Naive thymus-derived CD8-positive, alpha-beta T cell (primary cell): ENCODE data around the gene METTL3. TPM values are rescaled to one million over a fixed set of nuclear protein-coding genes. Genes with fewer than 3 reads are reported as not detected.

ENCODE experiments used
- ATAC-seq, 2 donors: fragments of 150-1000 bp; cut with Tn5 transposase in 1 of 2; sonication (Bioruptor Pico), chemical (Tn5 transposase) in 1 of 2; 1 replicate in 1 of 2; 2 replicates in 1 of 2; pipeline ENCODE4 v1.10.0; 2021; ENCODE audit warnings: mild to moderate bottlenecking in 2 of 2, moderate library complexity in 2 of 2
- POLR2A ChIA-PET: fragments of 350-600 bp; sonication (Branson Sonifier 250); formaldehyde crosslinking; loops from one replicate; lab custom pipeline; 2021; ENCODE audit warnings: antibody characterized with exemption; lab: Charles Lee
- DNase-seq, 10 donors: peaks; one replicate each; pipeline versions ENCODE4 v3.0.0 to v3.0.0-alpha.2; 2020 to 2022
- H3K27ac Mint-ChIP-seq, 10 donors: one replicate each; pipeline ENCODE4 v1.8.0; 2020 to 2022; ENCODE audit warnings: mild to moderate bottlenecking in 10 of 10, mixed read lengths in 10 of 10, moderate library complexity in 4 of 10, inconsistent platforms in 1 of 10
- H3K27me3 Mint-ChIP-seq, 5 donors: one replicate each; pipeline ENCODE4 v1.8.0; 2021 to 2022; ENCODE audit warnings: mixed read lengths in 5 of 5
- H3K36me3 Mint-ChIP-seq, 3 donors: one replicate each; pipeline ENCODE4 v1.8.0; 2020 to 2022; ENCODE audit warnings: mixed read lengths in 3 of 3, mild to moderate bottlenecking in 2 of 3, inconsistent platforms in 1 of 3
- H3K4me1 Mint-ChIP-seq, 4 donors: one replicate each; pipeline ENCODE4 v1.8.0; 2021 to 2022; ENCODE audit warnings: mixed read lengths in 4 of 4
- H3K4me3 Mint-ChIP-seq, 10 donors: one replicate each; pipeline ENCODE4 v1.8.0; 2020 to 2022; ENCODE audit warnings: mild to moderate bottlenecking in 10 of 10, mixed read lengths in 10 of 10, moderate library complexity in 6 of 10, inconsistent platforms in 1 of 10
- H3K9me3 Mint-ChIP-seq, 9 donors: one replicate each; pipeline ENCODE4 v1.8.0; 2020 to 2022; ENCODE audit warnings: mixed read lengths in 9 of 9, mild to moderate bottlenecking in 3 of 9, inconsistent platforms in 1 of 9, moderate library complexity in 1 of 9
- polyA plus RNA-seq, 3 donors: library from polyadenylated mRNA; unstranded; fragments of 300-500 nt; fragmentation: Illumina TruSeq; gene quantifications; one replicate each; pipeline ENCODE4 v1.2.3, GENCODE V29; 2021
- total RNA-seq, 8 experiments: library from RNA in 2 of 8; stranded (reverse) in 2 of 8; gene quantifications; one replicate each; pipeline ENCODE4 v1.2.3 and lab custom pipeline; 2021 to 2026

Gene METTL3
- total and polyA plus RNA-seq, 5 experiments from 2014 or later, result 12.4 to 116 (median 24.5) TPM

- POLR2A ChIA-PET, result interaction anchor here (0.7 to 4.8 kb wide), 9 partner anchors 8 to 1481 kb away, joined by 3 to 46 read pairs (median 5); partner anchors contain the start of genes CHD8, METTL3, RAB2B and TOX4
- Mint-ChIP-seq H3K36me3 (no peaks in the 10 kb centered on the region), H3K27ac (peak overlapping the region; percentile 47 to 94 (median 81)), H3K4me3 (peak overlapping the region; percentile 77 to 96 (median 88)), H3K4me1 (peaks cover 9 to 35% (median 19%) of the 10 kb centered on the region in 4 donors), H3K9me3 (no peaks in the 10 kb centered on the region), H3K27me3 (peaks cover 0 to 2% (median 0%) of the 10 kb centered on the region in 5 donors)
- ATAC-seq, result no peak
- DNase-seq, result no peak
These were observed 14.4 kb upstream of the METTL3 start for GRCh38 chr14:21525571-21525961.

GRCh38 chr14:21524575-21525490 lies 13.7 kb upstream of the METTL3 start:
- POLR2A ChIA-PET, result interaction anchor here (0.6 to 4.8 kb wide), 3 partner anchors 13 to 254 kb away, joined by 4 to 46 read pairs (median 4); partner anchors contain the start of gene METTL3
- Mint-ChIP-seq H3K4me1 (peaks cover 9 to 35% (median 19%) of the 10 kb centered on the region in 4 donors), H3K36me3 (no peaks in the 10 kb centered on the region), H3K27me3 (peaks cover 0 to 1% (median 0%) of the 10 kb centered on the region in 5 donors), H3K4me3 (peak overlapping the region; percentile 77 to 96 (median 88)), H3K27ac (peak overlapping the region; percentile 47 to 94 (median 82)), H3K9me3 (no peaks in the 10 kb centered on the region)
- ATAC-seq, result no peak
- DNase-seq, result no peak

DNA sequence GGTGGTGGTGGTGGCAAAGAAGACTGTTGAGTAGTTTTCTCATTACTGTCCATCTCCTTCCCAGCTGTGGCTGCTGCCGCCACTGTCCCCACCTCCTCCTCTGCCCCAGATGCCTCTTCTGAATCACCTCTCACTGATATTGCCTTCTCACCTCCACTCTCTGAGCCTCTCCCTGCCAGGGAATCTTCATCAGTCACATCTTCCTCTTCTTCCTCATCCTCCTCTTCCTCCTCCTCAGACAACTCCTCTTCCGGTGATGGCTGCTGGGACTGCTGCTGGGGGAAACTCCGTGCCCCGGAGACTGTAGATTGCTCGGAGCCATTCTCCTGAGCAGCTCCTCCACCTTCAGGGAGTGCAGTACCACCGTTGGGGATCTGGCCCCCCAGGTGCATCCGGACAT lies 12.1 kb upstream of the METTL3 start:
- H3K4me1 Mint-ChIP-seq, result peaks cover 9 to 35% (median 19%) of the 10 kb centered on the region in 4 donors
- peak overlapping the region in 3 of 10 donors; percentile 25 to 40 (median 39) for H3K27ac Mint-ChIP-seq
- peaks cover 0 to 1% (median 0%) of the 10 kb centered on the region in 5 donors for H3K27me3 Mint-ChIP-seq
- no peak for DNase-seq
- no peaks in the 10 kb centered on the region for H3K9me3 Mint-ChIP-seq
- ATAC-seq, result no peak
- no peaks in the 10 kb centered on the region for H3K36me3 Mint-ChIP-seq
- POLR2A ChIA-PET, result interaction anchor here (0.5 to 2.2 kb wide), 4 partner anchors 12 to 66 kb away, joined by 4 to 7 read pairs (median 4); partner anchors contain the start of gene METTL3
- peak overlapping the region in 1 of 10 donors; percentile 43 for H3K4me3 Mint-ChIP-seq

GRCh38 chr14:21521501-21521900 lies 10.4 kb upstream of the METTL3 start:
- no peaks in the 10 kb centered on the region for H3K9me3 Mint-ChIP-seq
- ATAC-seq (no peak), DNase-seq (no peak)
- H3K4me3 Mint-ChIP-seq, result no peak overlapping the region
- no peaks in the 10 kb centered on the region for H3K36me3 Mint-ChIP-seq
- peaks cover 0 to 3% (median 0%) of the 10 kb centered on the region in 5 donors for H3K27me3 Mint-ChIP-seq
- no peak overlapping the region for H3K27ac Mint-ChIP-seq
- H3K4me1 Mint-ChIP-seq, result peaks cover 5 to 24% (median 9%) of the 10 kb centered on the region in 4 donors
- POLR2A ChIA-PET, result no interaction called here

GRCh38 chr14:21520767-21521166 lies 9.6 kb upstream of the METTL3 start:
- Mint-ChIP-seq H3K36me3 (no peaks in the 10 kb centered on the region), H3K4me1 (peaks cover 5 to 20% (median 9%) of the 10 kb centered on the region in 4 donors), H3K9me3 (no peaks in the 10 kb centered on the region), H3K4me3 (no peak overlapping the region), H3K27ac (peak overlapping the region in 1 of 10 donors; percentile 24), H3K27me3 (peaks cover 0 to 3% (median 0%) of the 10 kb centered on the region in 5 donors)
- DNase-seq (no peak), ATAC-seq (no peak)
- POLR2A ChIA-PET, result no interaction called here

GRCh38 chr14:21518725-21519124 lies 7.6 kb upstream of the METTL3 start:
- no peak overlapping the region for H3K27ac Mint-ChIP-seq
- H3K4me1 Mint-ChIP-seq, result peaks cover 0 to 7% (median 2%) of the 10 kb centered on the region in 4 donors
- no peak for DNase-seq
- POLR2A ChIA-PET, result no interaction called here
- no peak overlapping the region for H3K4me3 Mint-ChIP-seq
- H3K27me3 Mint-ChIP-seq, result peaks cover 0 to 3% (median 0%) of the 10 kb centered on the region in 5 donors
- no peaks in the 10 kb centered on the region for H3K36me3 Mint-ChIP-seq
- ATAC-seq, result no peak
- no peaks in the 10 kb centered on the region for H3K9me3 Mint-ChIP-seq

DNA sequence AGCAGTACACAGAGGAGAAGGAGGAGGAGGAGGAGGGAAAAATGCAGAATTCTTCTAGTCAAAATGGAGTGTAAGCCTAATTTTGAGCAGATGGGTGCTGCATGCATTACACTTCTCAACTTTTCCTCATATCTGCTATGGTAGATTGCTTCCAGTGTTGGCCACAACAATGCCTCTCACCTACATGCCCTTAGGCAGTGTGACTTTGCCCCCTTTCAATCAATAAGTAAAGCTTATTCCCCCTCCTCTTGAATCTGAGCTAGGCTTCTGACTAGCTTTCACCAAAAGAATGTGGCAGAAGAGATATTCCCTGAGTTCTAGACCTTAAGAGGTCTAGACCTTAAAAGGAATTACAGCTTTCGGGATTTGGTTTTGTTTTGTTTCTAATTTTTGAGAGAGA lies 3.2 kb upstream of the METTL3 start:
- peaks cover 0 to 3% (median 0%) of the 10 kb centered on the region in 9 donors for H3K9me3 Mint-ChIP-seq
- peaks cover 15 to 25% (median 20%) of the 10 kb centered on the region in 4 donors for H3K4me1 Mint-ChIP-seq
- H3K27ac Mint-ChIP-seq, result no peak overlapping the region
- peaks cover 0 to 3% (median 0%) of the 10 kb centered on the region in 5 donors for H3K27me3 Mint-ChIP-seq
- DNase-seq (no peak), ATAC-seq (no peak)
- POLR2A ChIA-PET, result no interaction called here
- H3K36me3 Mint-ChIP-seq, result peaks cover 0 to 7% (median 0%) of the 10 kb centered on the region in 3 donors
- H3K4me3 Mint-ChIP-seq, result no peak overlapping the region

- peak overlapping the region in 8 of 10 donors; percentile 98 to 99 (median 98) for H3K27ac Mint-ChIP-seq
- H3K27me3 Mint-ChIP-seq, result no peaks in the 10 kb centered on the region
- DNase-seq (no peak), ATAC-seq (no peak)
- H3K9me3 Mint-ChIP-seq, result peaks cover 0 to 3% (median 0%) of the 10 kb centered on the region in 9 donors
- POLR2A ChIA-PET, result interaction anchor here (2.3 to 3.8 kb wide), 3 partner anchors 17 to 54 kb away, joined by 25 to 46 read pairs (median 31); partner anchors contain the start of genes CHD8, RAB2B, SALL2 and TOX4
- peak overlapping the region; percentile 92 to 99 (median 98) for H3K4me3 Mint-ChIP-seq
- peaks cover 21 to 54% (median 49%) of the 10 kb centered on the region in 4 donors for H3K4me1 Mint-ChIP-seq
- H3K36me3 Mint-ChIP-seq, result peaks cover 2 to 23% (median 11%) of the 10 kb centered on the region in 3 donors
These were observed 1.6 kb downstream of the METTL3 start for GRCh38 chr14:21509432-21510143.

DNA sequence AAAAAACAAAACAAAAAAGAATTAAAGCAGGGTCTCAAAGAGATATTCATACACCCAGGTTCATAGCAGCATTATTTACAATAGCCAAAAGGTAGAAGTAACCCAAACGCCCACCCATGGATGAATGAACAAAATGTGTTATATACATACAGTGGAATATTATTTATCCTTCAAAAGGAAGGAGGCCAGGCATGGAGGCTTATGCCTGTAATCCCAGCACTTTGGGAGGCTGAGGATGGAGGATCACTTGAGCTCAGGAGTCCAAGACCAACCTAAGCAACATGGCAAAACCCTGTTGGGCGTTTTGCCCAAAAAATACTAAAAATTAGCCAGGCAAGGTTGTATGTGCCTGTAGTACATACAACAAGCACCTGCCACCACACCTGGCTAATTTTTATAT lies 4.6 kb downstream of the METTL3 start:
- H3K27ac Mint-ChIP-seq, result no peak overlapping the region
- no peak for DNase-seq
- POLR2A ChIA-PET, result no interaction called here

GRCh38 chr14:21505012-21505553 lies 6.1 kb downstream of the METTL3 start:
- H3K9me3 Mint-ChIP-seq, result no peaks in the 10 kb centered on the region
- no peak overlapping the region for H3K4me3 Mint-ChIP-seq
- H3K27me3 Mint-ChIP-seq, result no peaks in the 10 kb centered on the region
- peaks cover 2 to 58% (median 4%) of the 10 kb centered on the region in 3 donors for H3K36me3 Mint-ChIP-seq
- DNase-seq (no peak), ATAC-seq (peak in 1 of 2 donors; percentile 28)
- POLR2A ChIA-PET, result no interaction called here
- H3K4me1 Mint-ChIP-seq, result peaks cover 16 to 51% (median 45%) of the 10 kb centered on the region in 4 donors
- H3K27ac Mint-ChIP-seq, result peak overlapping the region in 7 of 10 donors; percentile 25 to 73 (median 51)

More for the DNA sequence above, 4.6 kb downstream of the METTL3 start:
- Mint-ChIP-seq H3K4me1 (peaks cover 19 to 57% (median 53%) of the 10 kb centered on the region in 4 donors), H3K36me3 (peaks cover 2 to 44% (median 10%) of the 10 kb centered on the region in 3 donors), H3K27me3 (no peaks in the 10 kb centered on the region), H3K9me3 (peaks cover 0 to 3% (median 0%) of the 10 kb centered on the region in 9 donors), H3K4me3 (no peak overlapping the region)
- ATAC-seq, result no peak

GRCh38 chr14:21503376-21503775 lies 7.8 kb downstream of the METTL3 start:
- Mint-ChIP-seq H3K27me3 (no peaks in the 10 kb centered on the region), H3K4me1 (peaks cover 17 to 52% (median 44%) of the 10 kb centered on the region in 4 donors), H3K9me3 (no peaks in the 10 kb centered on the region), H3K27ac (peak overlapping the region in 3 of 10 donors; percentile 10 to 56 (median 37)), H3K36me3 (peaks cover 4 to 75% (median 9%) of the 10 kb centered on the region in 3 donors), H3K4me3 (no peak overlapping the region)
- ATAC-seq (no peak), DNase-seq (no peak)
- POLR2A ChIA-PET, result interaction anchor here (1.0 to 1.4 kb wide), 2 partner anchors 8 to 27 kb away, joined by 4 read pairs; partner anchors contain the start of genes METTL3, RAB2B and TOX4
